GM13976 (cell line): ENCODE data around the gene PRM3.

ENCODE experiments used
- DNase-seq: peaks from one replicate; pipeline ENCODE4 v3.0.0; 2012; ENCODE audit warnings: low spot score
- in situ Hi-C: fragments of 300-500 bp; cut with MboI; formaldehyde crosslinking; loops from one replicate; pipeline ENCODE4 v1.12.0; 2022; ENCODE audit warnings: low sequenced_read_pairs, mixed read lengths, inconsistent platforms; ENCODE audit not compliant: unreplicated experiment
- TF ChIP-seq, protein P1 (sequence below): IDR thresholded peaks from 2 replicates; pipeline ENCODE4 v1.5.1; 2012; ENCODE audit warnings: borderline replicate concordance, mild to moderate bottlenecking; ENCODE audit not compliant: insufficient read depth; ENCODE audit errors: extremely low read depth, missing control alignments, control extremely low read depth

The PRM3 gene

DNA sequence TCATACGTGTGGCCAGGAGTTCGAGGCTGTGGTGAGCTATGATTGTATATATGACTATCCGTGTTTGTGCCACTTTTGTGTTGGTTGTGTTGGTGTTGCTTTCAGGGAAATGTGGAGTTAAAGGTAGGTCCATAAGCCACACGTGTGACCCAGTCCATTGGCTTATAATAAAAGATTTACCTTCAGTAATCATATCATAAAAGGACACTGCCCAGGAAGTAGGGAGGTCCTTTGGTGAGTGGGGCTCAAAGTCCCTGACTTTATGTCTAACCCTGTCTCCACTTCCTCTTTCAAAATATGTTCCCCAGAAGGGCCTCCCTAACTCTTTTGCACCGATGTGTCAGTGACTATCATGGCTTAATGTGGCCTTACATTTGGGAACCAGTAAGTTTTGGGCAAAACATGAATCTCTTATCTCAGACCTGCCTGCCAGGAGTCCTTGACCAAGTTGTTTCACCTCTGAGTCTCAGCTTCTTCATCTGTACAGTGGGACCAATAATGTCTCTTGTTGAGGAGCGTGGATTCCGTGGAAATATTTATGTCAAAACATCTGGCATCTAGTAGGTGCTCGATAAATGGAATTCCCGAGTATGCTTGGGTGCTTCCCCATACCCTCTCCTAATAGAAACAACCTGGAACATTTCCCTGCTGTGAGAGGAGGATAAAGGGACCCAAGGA, 9.1 kb downstream of the PRM3 start:
- DNase-seq: peak; percentile 54
- in situ Hi-C loops: no loop called here
- TF ChIP-seq, protein P1, sequence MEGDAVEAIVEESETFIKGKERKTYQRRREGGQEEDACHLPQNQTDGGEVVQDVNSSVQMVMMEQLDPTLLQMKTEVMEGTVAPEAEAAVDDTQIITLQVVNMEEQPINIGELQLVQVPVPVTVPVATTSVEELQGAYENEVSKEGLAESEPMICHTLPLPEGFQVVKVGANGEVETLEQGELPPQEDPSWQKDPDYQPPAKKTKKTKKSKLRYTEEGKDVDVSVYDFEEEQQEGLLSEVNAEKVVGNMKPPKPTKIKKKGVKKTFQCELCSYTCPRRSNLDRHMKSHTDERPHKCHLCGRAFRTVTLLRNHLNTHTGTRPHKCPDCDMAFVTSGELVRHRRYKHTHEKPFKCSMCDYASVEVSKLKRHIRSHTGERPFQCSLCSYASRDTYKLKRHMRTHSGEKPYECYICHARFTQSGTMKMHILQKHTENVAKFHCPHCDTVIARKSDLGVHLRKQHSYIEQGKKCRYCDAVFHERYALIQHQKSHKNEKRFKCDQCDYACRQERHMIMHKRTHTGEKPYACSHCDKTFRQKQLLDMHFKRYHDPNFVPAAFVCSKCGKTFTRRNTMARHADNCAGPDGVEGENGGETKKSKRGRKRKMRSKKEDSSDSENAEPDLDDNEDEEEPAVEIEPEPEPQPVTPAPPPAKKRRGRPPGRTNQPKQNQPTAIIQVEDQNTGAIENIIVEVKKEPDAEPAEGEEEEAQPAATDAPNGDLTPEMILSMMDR: no peak

DNA sequence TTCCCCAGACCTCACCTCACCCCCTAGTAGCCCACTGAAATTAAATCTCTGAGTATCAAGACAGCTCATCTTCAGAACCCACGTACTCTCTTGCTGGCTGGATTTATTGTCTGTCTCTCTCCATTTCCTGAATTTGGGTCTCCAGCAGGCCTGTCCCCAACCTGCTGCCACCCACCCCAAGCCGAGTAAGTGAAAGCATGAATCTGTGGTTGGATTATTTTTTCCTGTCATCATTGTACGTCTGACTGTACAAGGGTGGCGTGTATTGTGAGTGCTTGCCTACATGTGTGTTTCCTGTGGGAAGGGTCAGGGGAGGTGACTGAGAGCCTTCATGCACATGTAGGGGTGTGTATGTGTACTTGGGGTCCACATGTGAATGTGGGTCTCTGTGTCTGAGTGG, 9.7 kb downstream of the PRM3 start:
- DNase-seq: no peak
- in situ Hi-C loops: no loop called here
- TF ChIP-seq, protein P1: no peak

DNA sequence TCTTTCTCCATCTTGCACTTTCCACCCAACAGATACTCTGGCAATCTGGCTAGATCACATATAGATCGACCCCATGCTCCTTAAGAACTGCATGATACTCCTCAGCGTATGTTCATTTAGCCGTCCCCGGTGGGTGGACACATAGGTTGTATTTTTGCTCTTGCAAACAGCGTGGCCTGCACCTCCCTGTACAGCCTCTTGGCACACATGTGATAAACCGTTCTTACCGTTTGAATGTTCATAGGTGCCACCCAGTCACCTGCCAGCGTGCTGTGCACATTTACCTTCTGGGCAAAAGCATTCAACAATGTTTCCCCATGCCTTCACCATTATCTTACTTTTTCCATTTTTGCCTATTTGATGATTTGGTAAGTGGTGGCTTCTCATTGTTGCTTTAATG, 10.5 kb downstream of the PRM3 start:
- in situ Hi-C loops: no loop called here
- TF ChIP-seq, protein P1: no peak
- DNase-seq: no peak

DNA sequence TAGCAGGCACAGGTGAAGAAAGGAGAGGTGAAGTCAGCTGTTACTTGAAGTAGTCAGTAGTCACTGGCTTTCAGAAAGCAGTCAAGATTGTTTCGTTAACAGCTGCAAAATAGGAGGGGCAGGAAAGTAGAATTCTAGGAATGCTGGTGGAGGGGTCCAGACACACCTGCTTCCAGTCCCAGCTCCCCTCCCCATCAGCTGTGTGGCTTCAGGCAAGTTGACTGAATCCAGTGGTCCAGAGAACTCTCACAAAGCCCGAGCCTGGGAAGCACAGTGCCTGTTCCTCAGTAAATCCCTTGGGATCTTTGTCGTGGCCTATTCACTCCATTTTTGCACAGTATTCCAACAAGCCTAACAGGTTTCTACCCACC, 12.8 kb downstream of the PRM3 start:
- in situ Hi-C loops: no loop called here
- TF ChIP-seq, protein P1: no peak
- DNase-seq: no peak

DNA sequence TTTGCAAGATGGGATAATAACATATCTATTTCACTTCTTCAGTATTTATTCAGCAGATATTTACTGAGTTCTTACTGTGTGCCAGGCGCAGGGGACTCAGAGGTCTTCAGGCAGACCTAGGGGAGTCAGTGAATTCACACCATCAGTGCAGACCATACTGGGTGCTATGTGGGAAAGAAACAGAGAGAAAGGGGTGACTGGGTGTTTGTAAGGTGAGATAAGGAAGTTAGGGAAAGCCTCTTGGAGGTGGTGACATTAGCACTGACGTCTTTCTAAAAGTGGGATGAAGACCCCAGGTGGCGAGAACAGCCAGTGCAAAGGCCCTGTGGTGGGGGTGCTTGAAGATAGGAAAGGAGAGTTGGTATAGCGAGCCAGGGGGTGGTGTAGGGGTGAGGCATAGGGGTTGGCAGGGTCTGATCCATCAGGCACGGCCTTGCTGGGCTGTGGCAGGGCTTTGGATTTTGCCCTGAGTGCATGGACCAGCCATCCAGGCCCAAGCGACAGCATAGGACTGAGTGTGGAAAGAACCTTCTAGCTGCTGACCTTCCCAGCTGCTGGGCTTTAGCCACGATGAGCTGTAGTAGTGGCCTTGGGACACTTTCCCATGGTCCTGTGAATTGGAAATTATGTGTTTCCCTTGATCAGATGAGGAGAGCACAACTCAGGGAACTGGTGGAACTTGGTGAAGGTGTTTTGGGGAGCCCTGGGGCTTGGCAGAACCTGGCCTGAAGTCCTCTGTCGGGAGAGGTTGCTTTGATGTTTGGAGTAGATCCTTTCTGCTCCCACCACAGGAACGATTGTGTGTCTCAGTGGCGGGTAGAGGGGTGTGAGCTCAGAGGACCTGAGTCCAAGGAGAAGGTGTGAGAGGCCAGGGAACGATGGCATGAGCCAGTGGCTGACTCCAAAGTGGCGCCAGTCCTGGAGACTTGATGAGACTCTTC, 13.5 kb downstream of the PRM3 start:
- DNase-seq: no peak
- in situ Hi-C loops: loop anchor here (10.0 kb wide), 1 partner anchor 295 kb away; no protein-coding TSS in a partner anchor
- TF ChIP-seq, protein P1: no peak

DNA sequence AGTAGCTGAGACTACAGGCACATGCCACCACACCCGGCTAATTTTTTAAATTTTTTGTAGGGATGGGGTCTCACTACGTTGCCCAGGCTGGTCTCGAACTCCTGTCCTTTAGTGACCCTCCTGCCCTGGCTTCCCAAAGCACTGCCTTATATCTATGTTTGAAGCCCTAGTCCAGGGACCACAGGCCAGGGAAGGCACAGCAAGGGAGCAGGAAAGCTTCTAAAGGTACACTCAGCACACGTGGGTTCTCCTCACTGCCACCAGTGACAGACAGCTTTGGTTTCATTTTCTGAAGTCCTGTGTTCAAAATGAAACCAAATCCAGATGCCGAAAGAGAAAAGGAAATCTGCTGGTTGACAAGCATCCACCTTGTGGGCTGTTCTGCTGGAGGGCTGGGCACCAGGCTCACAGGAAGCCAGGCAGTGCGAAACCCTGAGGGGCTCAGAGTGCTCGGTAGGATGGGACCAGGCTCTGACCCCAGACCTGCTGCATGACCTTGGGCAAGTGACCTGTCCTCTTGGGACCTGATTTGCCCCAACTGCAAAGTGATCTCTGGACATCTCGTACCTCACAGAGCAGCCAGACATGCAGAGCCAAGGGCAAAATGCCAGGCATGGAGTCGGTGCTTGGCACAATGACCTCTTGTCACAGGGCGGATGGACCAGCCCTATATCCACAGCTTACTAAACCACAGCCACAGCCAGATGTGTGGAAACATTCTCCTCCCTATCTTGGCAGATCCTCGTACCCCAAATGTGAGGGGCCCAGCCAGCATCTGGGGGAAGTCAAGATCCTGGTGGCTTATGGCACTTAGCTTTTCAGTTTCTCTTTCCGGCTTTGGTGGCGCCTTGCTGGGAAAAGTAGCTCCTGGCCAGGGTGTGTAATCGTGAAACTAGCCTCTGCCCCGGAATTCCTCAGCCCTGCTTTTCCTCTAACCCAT, 14.6 kb downstream of the PRM3 start:
- in situ Hi-C loops: loop anchor here (10.0 kb wide), 1 partner anchor 294 kb away; no protein-coding TSS in a partner anchor
- TF ChIP-seq, protein P1: no peak
- DNase-seq: peak; percentile 81
